T-cell (primary cell): ENCODE results near the gene FAM72D. TPM values are rescaled to one million over a fixed set of nuclear protein-coding genes. Genes with fewer than 3 reads are reported as not detected.
"Not testable (repeated sequence)": the region's sequence is repeated elsewhere in the genome, so short reads cannot be mapped to it uniquely, and the experiment has no call there.

ENCODE experiments used
- ATAC-seq, 4 experiments: fragments of 200-7000 bp in 3 of 4; fragments of 150-1000 bp in 1 of 4; cut with Tn5 transposase; replicated peaks in 1 of 4; 1 replicate in 3 of 4; 2 replicates in 1 of 4; pipeline ENCODE4 v1.10.0; 2021; ENCODE audit warnings: moderate library complexity in 3 of 4, mild to moderate bottlenecking in 2 of 4, moderate number of reproducible peaks in 1 of 4
- CTCF ChIA-PET, 2 donors: fragments of 300-600 bp; sonication (Branson Sonifier 250); formaldehyde crosslinking; loops; one replicate each; lab custom pipeline; 2022; ENCODE audit warnings: antibody characterized with exemption in 2 of 2; lab: Charles Lee
- POLR2A ChIA-PET, 2 donors: fragments of 300-600 bp; sonication (Branson Sonifier 250); formaldehyde crosslinking; loops; one replicate each; lab custom pipeline; 2022; ENCODE audit warnings: antibody characterized with exemption in 2 of 2; lab: Charles Lee
- DNase-seq, 35 experiments: peaks; one replicate each; pipeline versions ENCODE4 v3.0.0 to v3.0.0-alpha.2; 2013 to 2023
- H3K27ac ChIP-seq: one replicate; pipeline ENCODE4 v1.5.1; 2013; ENCODE audit warnings: low read length
- H3K27me3 ChIP-seq, 2 experiments: replicated peaks in 1 of 2; 1 replicate in 1 of 2; 2 replicates in 1 of 2; pipeline versions ENCODE4 v1.6.1 to v1.7.0; 2013; ENCODE audit warnings: low read length in 1 of 2, mixed read lengths in 1 of 2; ENCODE audit not compliant: control insufficient read depth in 2 of 2, insufficient read depth in 2 of 2; ENCODE audit errors: extremely low read depth in 1 of 2
- H3K36me3 ChIP-seq, 2 donors: 1 replicate in 1 of 2; 2 replicates in 1 of 2; pipeline versions ENCODE4 v1.6.1 to v1.7.0; 2013; ENCODE audit warnings: low read length in 1 of 2; ENCODE audit not compliant: control insufficient read depth in 2 of 2, insufficient read depth in 1 of 2; ENCODE audit errors: extremely low read depth in 1 of 2
- H3K4me1 ChIP-seq, 2 experiments: 1 replicate in 1 of 2; 2 replicates in 1 of 2; pipeline versions ENCODE4 v1.6.1 to v1.7.0; 2013; ENCODE audit warnings: low read length in 2 of 2, mixed read lengths in 1 of 2; ENCODE audit not compliant: insufficient read depth in 2 of 2, control insufficient read depth in 1 of 2; ENCODE audit errors: extremely low read depth in 1 of 2
- H3K4me3 ChIP-seq, 2 donors: 1 replicate in 1 of 2; 2 replicates in 1 of 2; pipeline versions ENCODE4 v1.5.1 to v1.7.0; 2013; ENCODE audit warnings: mild to moderate bottlenecking in 2 of 2, low read length in 1 of 2, moderate library complexity in 1 of 2; ENCODE audit not compliant: control insufficient read depth in 1 of 2; ENCODE audit errors: extremely low read depth in 1 of 2
- H3K9me3 ChIP-seq: 2 replicates; pipeline ENCODE4 v1.7.0; 2013
- H3K27ac Mint-ChIP-seq, 2 donors: one replicate each; pipeline ENCODE4 v1.8.0; 2020 to 2021; ENCODE audit warnings: mild to moderate bottlenecking in 2 of 2, mixed read lengths in 2 of 2
- H3K27me3 Mint-ChIP-seq, 2 donors: one replicate each; pipeline ENCODE4 v1.8.0; 2021 to 2022; ENCODE audit warnings: mixed read lengths in 2 of 2
- H3K36me3 Mint-ChIP-seq: one replicate; pipeline ENCODE4 v1.8.0; 2021; ENCODE audit warnings: mixed read lengths
- H3K4me1 Mint-ChIP-seq, 3 donors: one replicate each; pipeline ENCODE4 v1.8.0; 2020 to 2022; ENCODE audit warnings: mixed read lengths in 3 of 3, mild to moderate bottlenecking in 1 of 3
- H3K4me3 Mint-ChIP-seq, 3 donors: one replicate each; pipeline ENCODE4 v1.8.0; 2020 to 2022; ENCODE audit warnings: mild to moderate bottlenecking in 3 of 3, mixed read lengths in 3 of 3, moderate library complexity in 3 of 3
- H3K9me3 Mint-ChIP-seq, 3 donors: one replicate each; pipeline ENCODE4 v1.8.0; 2020 to 2022; ENCODE audit warnings: mixed read lengths in 3 of 3
- WGBS: methylation state at CpG from one replicate; pipeline ENCODE4 v1.1.5; 2013; ENCODE audit warnings: missing lambda C conversion rate; ENCODE audit not compliant: insufficient coverage; 5-methylcytosine and 5-hydroxymethylcytosine counted together
- total RNA-seq, 35 experiments: library from RNA in 6 of 35; stranded (reverse) in 6 of 35; fragments of 120-200 nt in 1 of 35; gene quantifications; one replicate each; pipeline versions ENCODE4 v1.2.1 to v1.2.4 and lab custom pipeline; 2013 to 2026

FAM72D gene
- total RNA-seq, 5 donors from 2014 or later (not counting 1 experiment from before 2014, with no cell fraction given) = 0.09 TPM; not detected in 4

GRCh38 chr1:145157715-145158114, 61.9 kb downstream of the FAM72D start:
- not testable (repeated sequence) for H3K36me3 Mint-ChIP-seq

GRCh38 chr1:145161046-145161752, 65.4 kb downstream of the FAM72D start:
- peak; percentile 37 to 74 (median 61) for ATAC-seq

More at GRCh38 chr1:145157715-145158114, 61.9 kb downstream of the FAM72D start:
- no CpG with 5 or more reads among the region's 14 CpGs for WGBS
- H3K27me3 Mint-ChIP-seq, H3K27ac ChIP-seq, H3K4me1 Mint-ChIP-seq, H3K4me3 ChIP-seq, H3K27me3 ChIP-seq, DNase-seq, CTCF ChIA-PET, H3K4me3 Mint-ChIP-seq, POLR2A ChIA-PET, H3K9me3 Mint-ChIP-seq, H3K4me1 ChIP-seq, H3K36me3 ChIP-seq, H3K9me3 ChIP-seq, H3K27ac Mint-ChIP-seq: not testable (repeated sequence)
- ATAC-seq = peak in 1 of 4 experiments; percentile 28

More at GRCh38 chr1:145161046-145161752, 65.4 kb downstream of the FAM72D start:
- H3K36me3 ChIP-seq, H3K4me1 Mint-ChIP-seq, H3K27me3 ChIP-seq, H3K4me3 Mint-ChIP-seq, CTCF ChIA-PET, H3K9me3 ChIP-seq, H3K27ac Mint-ChIP-seq, H3K4me1 ChIP-seq, POLR2A ChIA-PET, H3K27ac ChIP-seq, H3K4me3 ChIP-seq, H3K9me3 Mint-ChIP-seq, H3K27me3 Mint-ChIP-seq, H3K36me3 Mint-ChIP-seq: not testable (repeated sequence)
- DNase-seq = peak in 1 of 35 experiments; percentile 16
- WGBS = no CpG with 5 or more reads among the region's 26 CpGs

Other genes starting within 250 kb of the FAM72D start
- 10 to 100 TPM in 4 of 5 donors, 1 to 10 TPM in 1; 9.3 to 24.9 (median 21.8) TPM for gene SRGAP2B, start 646 bp upstream of the FAM72D start, total RNA-seq
- 1 to 10 TPM in 1 of 5 donors, under 1 TPM in 1, not detected in 3; 0.98 to 1.4 TPM for gene PPIAL4D, start 146.2 kb downstream of the FAM72D start, total RNA-seq